Breast epithelium (tissue), 4 donors: ENCODE data around the gene SNAP47. TPM values are rescaled to one million over a fixed set of nuclear protein-coding genes. Genes with fewer than 3 reads are reported as not detected.

Experiments
- DNase-seq, 2 donors: peaks; one replicate each; pipeline ENCODE4 v3.0.0-alpha.2; 2019; ENCODE audit warnings: low spot score in 2 of 2
- H3K27ac ChIP-seq, 2 donors: fragments of 200-600 bp; sonication (generic) in 1 of 2; one replicate each; pipeline ENCODE4 v1.5.1; 2016 to 2019; ENCODE audit warnings: mild to moderate bottlenecking in 1 of 2
- H3K27me3 ChIP-seq, 2 donors: fragments of 200-600 bp; sonication (generic) in 1 of 2; one replicate each; pipeline versions ENCODE4 v1.5.1 to v1.6.0; 2017 to 2019; ENCODE audit warnings: control low read depth in 1 of 2, mild to moderate bottlenecking in 1 of 2
- H3K36me3 ChIP-seq: fragments of 200-600 bp; one replicate; pipeline ENCODE4 v1.5.1; 2019
- H3K4me1 ChIP-seq, 2 donors: fragments of 200-600 bp; sonication (generic); one replicate each; pipeline ENCODE4 v1.5.1; 2016 to 2019; ENCODE audit warnings: control low read depth in 1 of 2
- H3K4me3 ChIP-seq, 3 donors: fragments of 200-600 bp; sonication (generic); 1 replicate in 2 of 3; 2 replicates in 1 of 3; pipeline ENCODE4 v1.5.1; 2016 to 2019; ENCODE audit warnings: mild to moderate bottlenecking in 3 of 3, moderate library complexity in 2 of 3
- H3K9me3 ChIP-seq, 2 donors: fragments of 200-600 bp; sonication (generic) in 1 of 2; one replicate each; pipeline ENCODE4 v1.5.1; 2016 to 2019; ENCODE audit warnings: control low read depth in 1 of 2
- CTCF ChIP-seq, 3 donors: fragments of 450-650 bp; IDR thresholded peaks; one replicate each; pipeline ENCODE4 v1.5.1; 2016 to 2017; ENCODE audit warnings: antibody characterized with exemption in 3 of 3, mild to moderate bottlenecking in 3 of 3, moderate library complexity in 3 of 3
- POLR2A ChIP-seq: fragments of 450-650 bp; IDR thresholded peaks from one replicate; pipeline ENCODE4 v1.6.1; 2016; ENCODE audit warnings: antibody characterized with exemption, mild to moderate bottlenecking, moderate library complexity
- POLR2AphosphoS5 ChIP-seq, 3 donors: sonication (generic); formaldehyde crosslinking; IDR thresholded peaks; one replicate each; pipeline ENCODE4 v1.6.1; 2017; ENCODE audit warnings: antibody characterized with exemption in 3 of 3
- intact Hi-C: fragments of 100-400 bp; cut with DNase I; formaldehyde crosslinking; loops from one replicate; pipeline ENCODE4 v1.15.1; 2023; ENCODE audit warnings: low total_unique reads
- total RNA-seq, 3 donors: library from RNA; depleted of rRNA; stranded (reverse); fragments of >200 nt; gene quantifications; one replicate each; pipeline ENCODE4 v1.1.0, GENCODE V29; 2016

SNAP47 gene
- total RNA-seq, 3 donors from 2014 or later, result 28.3 to 60.3 (median 52.1) TPM

- no peak overlapping the region for H3K27ac ChIP-seq
- H3K27me3 ChIP-seq, result no peaks in the 10 kb centered on the region
- H3K4me3 ChIP-seq, result no peak overlapping the region
- no peak for TF ChIP-seq CTCF (IDR thresholded peaks at IDR 0.05)
- TF ChIP-seq POLR2AphosphoS5 (IDR thresholded peaks at IDR 0.05), result no peak
- no peak for TF ChIP-seq POLR2A
- H3K9me3 ChIP-seq, result peaks cover 15 to 31% of the 10 kb centered on the region in 2 donors
- intact Hi-C loops, result no loop called here
- H3K36me3 ChIP-seq, result no peaks in the 10 kb centered on the region
- no peaks in the 10 kb centered on the region for H3K4me1 ChIP-seq
- DNase-seq, result no peak
Observed at GRCh38 chr1:227816750-227817446, 81.7 kb downstream of the SNAP47 start.

GRCh38 chr1:227823537-227823936 is 88.3 kb downstream of the SNAP47 start:
- H3K27me3 ChIP-seq, result no peaks in the 10 kb centered on the region
- intact Hi-C loops, result no loop called here
- H3K9me3 ChIP-seq, result peaks cover 5 to 16% of the 10 kb centered on the region in 2 donors
- TF ChIP-seq CTCF (IDR thresholded peaks at IDR 0.05) (no peak), POLR2A (no peak), POLR2AphosphoS5 (IDR thresholded peaks at IDR 0.05) (no peak)
- no peak for DNase-seq
- no peak overlapping the region for H3K27ac ChIP-seq
- H3K4me1 ChIP-seq, result no peaks in the 10 kb centered on the region
- no peaks in the 10 kb centered on the region for H3K36me3 ChIP-seq
- no peak overlapping the region for H3K4me3 ChIP-seq

GRCh38 chr1:227824204-227824603 is 89.0 kb downstream of the SNAP47 start:
- H3K4me1 ChIP-seq, result no peaks in the 10 kb centered on the region
- no peaks in the 10 kb centered on the region for H3K27me3 ChIP-seq
- no peak for DNase-seq
- H3K36me3 ChIP-seq, result no peaks in the 10 kb centered on the region
- no peak overlapping the region for H3K27ac ChIP-seq
- no peak overlapping the region for H3K4me3 ChIP-seq
- intact Hi-C loops, result no loop called here
- TF ChIP-seq CTCF (IDR thresholded peaks at IDR 0.05), result no peak
- no peak for TF ChIP-seq POLR2A
- TF ChIP-seq POLR2AphosphoS5 (IDR thresholded peaks at IDR 0.05), result no peak
- peaks cover 6 to 19% of the 10 kb centered on the region in 2 donors for H3K9me3 ChIP-seq

- no peaks in the 10 kb centered on the region for H3K36me3 ChIP-seq
- H3K4me1 ChIP-seq, result no peaks in the 10 kb centered on the region
- no peak for TF ChIP-seq CTCF (IDR thresholded peaks at IDR 0.05)
- TF ChIP-seq POLR2AphosphoS5 (IDR thresholded peaks at IDR 0.05), result no peak
- TF ChIP-seq POLR2A, result no peak
- intact Hi-C loops, result no loop called here
- H3K27ac ChIP-seq, result no peak overlapping the region
- peaks cover 6 to 9% of the 10 kb centered on the region in 2 donors for H3K9me3 ChIP-seq
- DNase-seq, result no peak
- no peaks in the 10 kb centered on the region for H3K27me3 ChIP-seq
- H3K4me3 ChIP-seq, result no peak overlapping the region
Observed at GRCh38 chr1:227828786-227829185, 93.6 kb downstream of the SNAP47 start.

Other genes starting within 250 kb of the SNAP47 start
- 10 to 100 TPM in 2 of 3 donors, 1 to 10 TPM in 1; 8.5 to 19.8 (median 12.8) TPM for gene ZNF678, start 171.9 kb upstream of the SNAP47 start, total RNA-seq
- gene JMJD4, start 133 bp upstream of the SNAP47 start, total RNA-seq, result 10 to 100 TPM; 11.7 to 27.2 (median 21.0) TPM
- not detected for gene PRSS38, start 80.2 kb downstream of the SNAP47 start, total RNA-seq
- gene WNT9A, start 212.5 kb downstream of the SNAP47 start, total RNA-seq, result 1 to 10 TPM; 1.1 to 2.5 (median 1.3) TPM